GM12801 (cell line): ENCODE data around the gene PRPF40A.

ENCODE experiments used
- TF ChIP-seq, protein P1 (sequence below): IDR thresholded peaks from one replicate; pipeline ENCODE4 v1.5.1; 2011; ENCODE audit warnings: control low read depth; ENCODE audit not compliant: insufficient read length; ENCODE audit errors: extremely low read depth

PRPF40A gene

DNA sequence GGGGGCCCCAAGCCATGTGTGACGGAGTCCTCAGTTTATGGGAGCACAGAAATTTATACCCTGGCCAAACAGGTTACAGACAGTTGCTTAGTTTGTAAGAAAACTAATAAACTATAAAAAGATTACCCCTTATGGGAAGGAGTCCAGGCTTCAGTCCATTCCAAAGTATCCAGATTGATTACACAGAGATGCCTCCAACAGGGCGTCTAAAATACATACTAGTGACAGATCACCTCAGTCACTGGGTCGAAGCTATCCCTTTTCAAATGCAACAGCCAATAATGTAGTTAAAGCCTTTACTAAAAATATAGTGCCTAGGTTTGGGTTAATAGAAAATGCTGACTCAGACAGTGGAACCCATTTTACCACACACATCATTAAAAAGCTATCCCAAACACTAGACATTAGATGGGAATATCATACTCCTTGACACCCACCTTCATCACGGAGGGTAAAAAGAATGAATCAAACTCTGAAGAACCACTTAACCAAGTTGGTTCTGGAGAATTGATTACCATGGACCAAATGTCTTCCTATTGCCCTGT, 10.7 kb downstream of the PRPF40A start:
- TF ChIP-seq, protein P1, sequence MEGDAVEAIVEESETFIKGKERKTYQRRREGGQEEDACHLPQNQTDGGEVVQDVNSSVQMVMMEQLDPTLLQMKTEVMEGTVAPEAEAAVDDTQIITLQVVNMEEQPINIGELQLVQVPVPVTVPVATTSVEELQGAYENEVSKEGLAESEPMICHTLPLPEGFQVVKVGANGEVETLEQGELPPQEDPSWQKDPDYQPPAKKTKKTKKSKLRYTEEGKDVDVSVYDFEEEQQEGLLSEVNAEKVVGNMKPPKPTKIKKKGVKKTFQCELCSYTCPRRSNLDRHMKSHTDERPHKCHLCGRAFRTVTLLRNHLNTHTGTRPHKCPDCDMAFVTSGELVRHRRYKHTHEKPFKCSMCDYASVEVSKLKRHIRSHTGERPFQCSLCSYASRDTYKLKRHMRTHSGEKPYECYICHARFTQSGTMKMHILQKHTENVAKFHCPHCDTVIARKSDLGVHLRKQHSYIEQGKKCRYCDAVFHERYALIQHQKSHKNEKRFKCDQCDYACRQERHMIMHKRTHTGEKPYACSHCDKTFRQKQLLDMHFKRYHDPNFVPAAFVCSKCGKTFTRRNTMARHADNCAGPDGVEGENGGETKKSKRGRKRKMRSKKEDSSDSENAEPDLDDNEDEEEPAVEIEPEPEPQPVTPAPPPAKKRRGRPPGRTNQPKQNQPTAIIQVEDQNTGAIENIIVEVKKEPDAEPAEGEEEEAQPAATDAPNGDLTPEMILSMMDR, result no peak

DNA sequence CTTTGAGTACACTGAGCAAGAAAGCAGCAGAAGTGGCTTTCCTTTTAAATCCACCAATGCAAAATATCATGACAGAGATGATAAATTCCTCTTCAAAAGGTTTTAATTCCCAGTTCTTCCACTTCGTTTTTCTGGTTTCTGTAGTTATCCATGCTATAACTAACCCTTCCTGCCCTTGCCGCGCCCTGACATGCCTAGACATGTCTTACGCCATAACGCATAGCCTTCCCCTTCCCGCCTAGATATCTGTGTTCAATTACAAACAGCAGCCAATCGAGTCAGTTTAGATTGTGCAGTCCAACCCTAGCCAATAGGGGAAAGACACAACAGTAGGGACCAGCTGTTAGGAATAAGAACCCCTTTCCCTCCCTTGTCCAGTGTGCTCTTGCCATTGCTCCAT, 16.1 kb downstream of the PRPF40A start:
- TF ChIP-seq, protein P1, result no peak

DNA sequence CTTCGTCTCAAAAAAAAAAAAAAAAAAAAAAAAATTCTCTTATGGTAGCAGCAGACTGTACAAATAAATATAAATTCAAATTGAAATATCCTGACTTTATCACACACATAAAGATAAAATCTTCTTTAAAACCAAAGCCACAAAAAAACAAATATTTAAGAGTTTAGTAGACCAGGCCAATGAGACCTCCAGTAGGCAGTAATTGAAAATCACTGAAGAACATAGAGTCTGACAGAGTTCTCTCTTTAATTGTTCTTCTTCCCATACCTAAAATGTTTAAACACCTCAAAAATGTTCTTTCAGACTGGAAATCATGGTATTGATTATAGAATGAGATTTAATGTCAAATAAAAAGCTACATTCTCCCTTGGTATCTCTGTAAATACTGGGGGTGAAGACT, 20.8 kb downstream of the PRPF40A start:
- TF ChIP-seq, protein P1, result no peak

DNA sequence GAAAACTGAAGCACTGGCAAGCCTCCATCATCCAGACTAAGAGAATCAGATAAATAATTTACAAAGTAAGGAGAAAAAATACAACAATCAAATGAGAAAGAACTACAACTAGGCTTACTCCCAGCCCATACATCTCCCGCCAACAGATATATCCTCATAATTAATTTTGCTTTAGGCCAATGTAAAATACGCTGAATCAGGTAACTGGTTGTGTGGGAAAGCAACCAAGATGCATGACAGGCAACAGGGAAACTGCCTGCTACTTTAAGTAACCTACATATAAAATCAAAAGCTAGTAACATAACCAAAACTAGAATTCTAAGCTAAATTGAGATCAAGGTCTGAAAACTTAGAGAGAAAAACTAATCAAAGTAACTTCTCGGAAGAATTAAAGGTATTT, 21.5 kb downstream of the PRPF40A start:
- TF ChIP-seq, protein P1, result no peak

DNA sequence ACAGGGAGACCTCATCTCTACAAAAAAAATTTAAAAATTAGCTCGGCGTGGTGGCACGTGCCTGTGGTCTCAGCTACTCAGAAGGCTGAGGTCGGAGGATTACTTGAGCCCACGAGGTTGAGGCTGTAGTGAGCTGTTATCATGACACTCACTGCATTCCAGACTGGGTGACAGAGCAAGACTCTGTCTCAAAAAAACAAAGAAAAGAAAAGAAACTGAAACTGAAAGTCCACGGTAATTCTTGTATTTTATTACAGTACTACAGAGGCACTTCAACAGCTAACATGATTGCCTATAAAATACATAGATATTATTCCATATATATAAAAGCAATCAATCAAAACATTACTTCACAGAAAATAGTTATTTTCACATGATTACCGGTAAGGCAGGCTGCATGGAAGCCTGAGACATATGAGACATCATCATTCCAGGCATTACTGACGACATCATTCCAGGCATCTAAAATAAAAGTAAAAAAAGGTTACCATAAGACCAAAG, 23.1 kb downstream of the PRPF40A start:
- TF ChIP-seq, protein P1, result no peak

DNA sequence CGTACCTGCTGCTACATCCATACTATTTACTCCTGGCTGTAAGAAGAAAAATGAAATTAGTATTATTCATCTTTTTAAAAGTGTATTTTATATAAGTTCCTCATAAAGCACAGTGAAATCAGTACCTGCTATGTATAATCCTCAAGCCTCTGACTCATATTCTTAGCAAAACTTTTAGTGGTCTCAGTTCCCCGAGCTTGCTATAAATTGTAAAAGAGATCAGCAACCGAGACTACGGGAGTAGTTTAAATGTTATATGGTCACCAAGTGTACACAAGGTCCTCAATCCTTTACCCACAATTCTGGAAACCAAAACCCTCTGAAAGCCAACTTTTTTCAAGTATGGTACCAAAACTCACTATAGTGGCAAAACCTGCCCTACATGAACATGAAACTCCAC, 24.2 kb downstream of the PRPF40A start:
- TF ChIP-seq, protein P1, result no peak

DNA sequence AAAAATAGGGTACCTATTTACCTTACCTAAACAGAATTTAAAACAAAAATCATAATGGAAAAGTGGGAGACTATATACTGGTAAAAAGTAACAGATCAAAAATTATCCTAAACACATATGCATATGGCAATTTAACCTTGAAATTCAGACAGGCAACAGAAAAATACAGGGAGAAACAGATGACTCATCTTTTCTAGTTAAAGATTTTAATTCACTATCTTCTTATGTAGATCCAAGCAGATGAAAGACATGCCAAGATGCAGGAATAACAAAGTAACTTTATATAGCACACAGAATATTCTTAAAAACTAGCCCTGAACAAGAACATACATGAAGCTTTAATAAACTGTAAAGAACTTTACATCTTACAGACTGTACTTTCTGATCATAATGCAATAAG, 30.9 kb downstream of the PRPF40A start:
- TF ChIP-seq, protein P1, result no peak
